ENCODE data around the gene LAMB4. TPM values are rescaled to one million over a fixed set of nuclear protein-coding genes. Genes with fewer than 3 reads are reported as not detected.

Gene LAMB4
- polyA plus RNA-seq, 1 experiment = 0.33 TPM

DNA sequence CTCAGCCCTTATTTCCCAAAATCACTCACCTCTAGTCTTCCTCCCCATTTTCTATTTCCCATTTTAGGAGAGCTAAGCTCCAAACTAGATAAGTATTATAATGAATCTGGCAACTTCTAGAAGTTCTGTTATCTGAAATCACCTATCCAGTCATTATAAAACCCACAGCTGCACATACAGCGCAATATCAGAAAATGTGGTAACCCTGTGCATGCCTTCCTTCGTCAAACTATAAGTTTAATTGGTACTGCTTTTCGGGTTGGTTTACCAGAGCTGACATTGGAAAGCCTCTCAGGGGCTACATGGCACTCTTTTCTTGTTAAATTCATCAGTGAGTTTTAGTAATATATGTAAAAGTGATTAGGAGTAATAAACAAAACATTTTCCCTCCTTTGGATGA is 1.6 kb downstream of the LAMB4 start:
- no peaks in the 10 kb centered on the region for H3K9me3 ChIP-seq (ENCODE audit: control insufficient read depth, insufficient read depth, low read length)
- ChIA-PET POLR2A (no interaction called here), CTCF (no interaction called here)
- no peak for DNase-seq (ENCODE audit: low read depth, low spot score)
- no peak overlapping the region for H3K4me3 ChIP-seq (ENCODE audit: low read depth, low read length)
- no peak overlapping the region for H3K27ac ChIP-seq (ENCODE audit: low read depth, low read length)
- no peak for TF ChIP-seq CTCF (IDR thresholded peaks at IDR 0.05; ENCODE audit: low read depth, low read length)
- H3K27me3 ChIP-seq (ENCODE audit: control insufficient read depth, insufficient read depth, low read length) = no peaks in the 10 kb centered on the region

- TF ChIP-seq CTCF (IDR thresholded peaks at IDR 0.05; ENCODE audit: low read depth, low read length) = no peak
- ChIA-PET CTCF (no interaction called here), POLR2A (no interaction called here)
- no peak for DNase-seq (ENCODE audit: low read depth, low spot score)
- H3K4me3 ChIP-seq (ENCODE audit: low read depth, low read length) = no peak overlapping the region
- H3K27me3 ChIP-seq (ENCODE audit: control insufficient read depth, insufficient read depth, low read length) = no peaks in the 10 kb centered on the region
- H3K27ac ChIP-seq (ENCODE audit: low read depth, low read length) = no peak overlapping the region
- no peaks in the 10 kb centered on the region for H3K9me3 ChIP-seq (ENCODE audit: control insufficient read depth, insufficient read depth, low read length)
These were observed 2.7 kb downstream of the LAMB4 start for GRCh38 chr7:108127461-108127860.

- Histone ChIP-seq H3K27me3 (ENCODE audit: control insufficient read depth, insufficient read depth, low read length) (no peaks in the 10 kb centered on the region), H3K4me3 (ENCODE audit: low read depth, low read length) (no peak overlapping the region), H3K9me3 (ENCODE audit: control insufficient read depth, insufficient read depth, low read length) (no peaks in the 10 kb centered on the region), H3K27ac (ENCODE audit: low read depth, low read length) (no peak overlapping the region)
- POLR2A ChIA-PET = interaction anchor here (0.7 kb wide), 1 partner anchor 174 kb away, joined by 6 read pairs; no protein-coding TSS in a partner anchor
- CTCF ChIA-PET = no interaction called here
- TF ChIP-seq CTCF (IDR thresholded peaks at IDR 0.05; ENCODE audit: low read depth, low read length) = no peak
- DNase-seq (ENCODE audit: low read depth, low spot score) = no peak
These were observed 5.3 kb downstream of the LAMB4 start for GRCh38 chr7:108124820-108125219.

GRCh38 chr7:108122181-108122580 is 8.0 kb downstream of the LAMB4 start:
- no peak for TF ChIP-seq CTCF (IDR thresholded peaks at IDR 0.05; ENCODE audit: low read depth, low read length)
- ChIA-PET POLR2A (interaction anchor here (0.7 kb wide), 1 partner anchor 20 kb away, joined by 5 read pairs; no protein-coding TSS in a partner anchor), CTCF (interaction anchor here (1.2 kb wide), 1 partner anchor 178 kb away, joined by 4 read pairs; no protein-coding TSS in a partner anchor)
- H3K9me3 ChIP-seq (ENCODE audit: control insufficient read depth, insufficient read depth, low read length) = no peaks in the 10 kb centered on the region
- no peak for DNase-seq (ENCODE audit: low read depth, low spot score)
- H3K27me3 ChIP-seq (ENCODE audit: control insufficient read depth, insufficient read depth, low read length) = no peaks in the 10 kb centered on the region
- H3K27ac ChIP-seq (ENCODE audit: low read depth, low read length) = no peak overlapping the region
- no peak overlapping the region for H3K4me3 ChIP-seq (ENCODE audit: low read depth, low read length)

DNA sequence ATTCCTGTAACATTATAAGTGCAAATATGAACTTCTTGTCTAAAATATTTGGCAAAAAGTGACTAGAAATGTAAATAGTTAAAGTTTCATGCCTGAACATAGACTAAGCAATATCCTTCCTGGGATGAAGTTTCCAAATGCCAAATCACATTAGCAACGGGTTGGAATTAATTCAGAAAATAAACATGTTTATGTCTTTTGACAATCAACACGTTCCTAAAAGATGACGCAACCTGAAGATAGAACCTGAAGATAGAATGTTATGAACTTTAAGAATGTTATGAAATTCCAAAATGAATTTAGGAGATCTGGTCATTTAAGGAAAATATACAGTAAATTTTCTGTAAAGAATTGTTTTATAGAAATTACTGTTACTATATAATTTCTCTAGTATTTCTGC is 9.2 kb downstream of the LAMB4 start:
- POLR2A ChIA-PET = interaction anchor here (0.5 kb wide), 1 partner anchor 9 kb away, joined by 5 read pairs; no protein-coding TSS in a partner anchor
- CTCF ChIA-PET = no interaction called here
- DNase-seq (ENCODE audit: low read depth, low spot score) = no peak
- Histone ChIP-seq H3K9me3 (ENCODE audit: control insufficient read depth, insufficient read depth, low read length) (no peaks in the 10 kb centered on the region), H3K27ac (ENCODE audit: low read depth, low read length) (no peak overlapping the region), H3K27me3 (ENCODE audit: control insufficient read depth, insufficient read depth, low read length) (no peaks in the 10 kb centered on the region), H3K4me3 (ENCODE audit: low read depth, low read length) (no peak overlapping the region)
- no peak for TF ChIP-seq CTCF (IDR thresholded peaks at IDR 0.05; ENCODE audit: low read depth, low read length)
